Spinal cord (tissue), 10 donors: Measurements from ENCODE around the gene SLC8A1. TPM values are rescaled to one million over a fixed set of nuclear protein-coding genes. Genes with fewer than 3 reads are reported as not detected.

Experiments used
- DNase-seq, 6 donors: peaks; one replicate each; pipeline versions ENCODE4 v3.0.0 to v3.0.0-alpha.2; 2013 to 2015; ENCODE audit warnings: low spot score in 6 of 6, low read depth in 4 of 6
- H3K27ac ChIP-seq: one replicate; pipeline ENCODE4 v1.5.1; 2013; ENCODE audit warnings: low read depth, low read length, control low read depth
- H3K27me3 ChIP-seq: one replicate; pipeline ENCODE4 v1.6.1; 2013; ENCODE audit warnings: low read length; ENCODE audit not compliant: control insufficient read depth, insufficient read depth
- H3K36me3 ChIP-seq: one replicate; pipeline ENCODE4 v1.6.1; 2013; ENCODE audit warnings: low read length; ENCODE audit not compliant: control insufficient read depth, insufficient read depth
- H3K4me1 ChIP-seq: one replicate; pipeline ENCODE4 v1.6.1; 2013; ENCODE audit warnings: low read length; ENCODE audit not compliant: control insufficient read depth, insufficient read depth
- H3K4me3 ChIP-seq: one replicate; pipeline ENCODE4 v1.5.1; 2013; ENCODE audit warnings: low read depth, low read length, control low read depth
- H3K9me3 ChIP-seq: one replicate; pipeline ENCODE4 v1.6.1; 2013; ENCODE audit warnings: low read length; ENCODE audit not compliant: control insufficient read depth, insufficient read depth
- WGBS: methylation state at CpG from one replicate; pipeline ENCODE4 v1.1.5; 2013; ENCODE audit warnings: missing lambda C conversion rate; ENCODE audit not compliant: insufficient coverage; 5-methylcytosine and 5-hydroxymethylcytosine counted together
- long read RNA-seq, 4 donors: transcript quantifications; one replicate each; lab custom pipeline, GENCODE V29; 2026
- polyA plus RNA-seq, 2 donors: library from polyadenylated mRNA; unstranded; fragments of 120-200 nt; gene quantifications; one replicate each; pipeline ENCODE4 v1.2.1, GENCODE V29; 2013; ENCODE audit not compliant: insufficient read length in 2 of 2
- total RNA-seq, 2 donors: library from RNA; depleted of rRNA in 1 of 2; stranded (reverse); fragments of 120-200 nt in 1 of 2; fragments of >200 nt in 1 of 2; gene quantifications; one replicate each; pipeline versions ENCODE4 v1.2.3 to v1.2.4, GENCODE V29; 2013 to 2014
- donor health status: healthy.

SLC8A1 gene
- 100 to 1,000 TPM in 1 of 2 donors, 10 to 100 TPM in 1; 83.2 to 137 TPM for total RNA-seq
- polyA plus RNA-seq, result 10 to 100 TPM; 21.9 to 29.3 TPM
- long read RNA-seq, donor 1, partial matches to known transcripts, result 15 of 15 reads
- long read RNA-seq, donor 1, other reads (novel, unspliced or antisense), result 0 of 15 reads
- long read RNA-seq, donor 2, result 0 reads
- long read RNA-seq, donor 3, result 0 reads
- long read RNA-seq, donor 4, result 0 reads

- Histone ChIP-seq H3K4me3 (peak within 1 kb of the TSS; percentile 81), H3K36me3 (no peaks in the 10 kb centered on the region), H3K9me3 (peaks cover 1% of the 10 kb centered on the region), H3K27me3 (no peaks in the 10 kb centered on the region), H3K4me1 (peaks cover 4% of the 10 kb centered on the region), H3K27ac (peak within 1 kb of the TSS; percentile 94)
- peak in 4 of 6 donors; percentile 31 to 84 (median 50) for DNase-seq
- WGBS, result under 1% methylated on average over 82 of the region's 82 CpGs
Measured at GRCh38 chr2:40451918-40452605, at the start of gene SLC8A1. TSS of gene SLC8A1 (minus strand) at chr2:40452090.

DNA sequence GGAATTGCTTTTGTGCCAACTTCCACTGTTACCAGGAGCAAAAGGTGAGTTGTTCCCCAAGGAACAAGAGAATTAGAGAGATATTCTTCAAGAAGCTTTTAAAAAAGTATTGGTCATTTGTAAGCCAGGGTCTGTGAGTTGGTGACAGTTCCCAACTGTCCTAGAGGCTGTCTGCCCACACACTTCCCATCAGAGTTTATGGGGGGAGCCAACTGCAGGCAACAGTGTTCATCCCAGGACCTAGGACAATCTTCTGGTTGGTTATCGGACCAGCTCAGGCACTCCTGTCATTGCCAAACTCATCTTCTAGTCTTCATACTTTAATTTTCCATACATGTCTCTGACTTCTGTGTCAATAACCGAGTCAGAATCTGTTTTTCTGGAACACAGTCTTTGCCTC is 47.5 kb upstream of the SLC8A1 start:
- WGBS, result 100% methylated on average over 1 of the region's 2 CpGs
- H3K27ac ChIP-seq, result no peak overlapping the region
- no peaks in the 10 kb centered on the region for H3K9me3 ChIP-seq
- DNase-seq, result no peak
- H3K36me3 ChIP-seq, result no peaks in the 10 kb centered on the region
- H3K27me3 ChIP-seq, result no peaks in the 10 kb centered on the region
- H3K4me1 ChIP-seq, result no peaks in the 10 kb centered on the region
- no peak overlapping the region for H3K4me3 ChIP-seq

GRCh38 chr2:40497251-40497859 is 45.5 kb upstream of the SLC8A1 start:
- no peak overlapping the region for H3K4me3 ChIP-seq
- H3K27ac ChIP-seq, result no peak overlapping the region
- no peak for DNase-seq
- H3K4me1 ChIP-seq, result no peaks in the 10 kb centered on the region
- H3K9me3 ChIP-seq, result no peaks in the 10 kb centered on the region
- no peaks in the 10 kb centered on the region for H3K27me3 ChIP-seq
- H3K36me3 ChIP-seq, result no peaks in the 10 kb centered on the region

- H3K27ac ChIP-seq, result no peak overlapping the region
- H3K36me3 ChIP-seq, result no peaks in the 10 kb centered on the region
- no peaks in the 10 kb centered on the region for H3K9me3 ChIP-seq
- no peaks in the 10 kb centered on the region for H3K27me3 ChIP-seq
- no peak for DNase-seq
- no CpG with 5 or more reads among the region's 1 CpG for WGBS
- no peaks in the 10 kb centered on the region for H3K4me1 ChIP-seq
- H3K4me3 ChIP-seq, result no peak overlapping the region
Measured at GRCh38 chr2:40489678-40489960, 37.7 kb upstream of the SLC8A1 start.

DNA sequence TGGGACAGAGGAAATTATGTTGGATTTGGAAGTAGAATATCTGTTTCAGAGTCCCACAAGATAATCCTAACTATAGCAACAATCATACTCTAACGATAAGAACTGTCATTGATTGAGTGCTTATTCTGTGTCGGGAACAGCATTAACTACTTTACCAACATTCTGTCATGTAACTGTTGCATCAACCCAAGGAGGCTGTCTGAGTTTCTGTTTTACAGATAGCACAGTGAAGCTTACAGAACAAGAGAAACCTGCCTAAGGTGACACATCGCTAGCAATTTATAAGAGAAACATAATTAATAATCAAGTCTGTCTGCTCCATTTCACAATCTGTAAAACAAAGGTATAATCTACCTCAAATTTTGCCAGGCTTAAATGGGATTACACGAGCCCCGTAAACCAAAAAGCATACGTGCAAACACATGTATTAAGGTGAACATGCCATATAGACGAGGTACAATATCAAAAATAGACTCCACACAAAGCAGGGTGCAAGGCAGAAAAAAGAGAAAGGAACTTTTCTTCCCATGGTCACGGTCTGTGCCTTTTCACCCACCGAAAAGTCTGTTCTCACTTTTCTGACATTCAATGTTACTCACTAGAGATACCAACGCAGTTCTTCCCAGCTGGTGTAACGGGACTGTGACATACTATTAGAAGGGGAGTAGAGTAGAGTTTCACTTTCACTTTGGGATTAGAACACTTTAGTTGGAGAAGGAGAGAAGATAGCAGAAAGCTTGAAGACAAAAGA is 37.2 kb upstream of the SLC8A1 start:
- Histone ChIP-seq H3K4me1 (no peaks in the 10 kb centered on the region), H3K27me3 (no peaks in the 10 kb centered on the region), H3K9me3 (no peaks in the 10 kb centered on the region), H3K36me3 (no peaks in the 10 kb centered on the region), H3K4me3 (no peak overlapping the region), H3K27ac (no peak overlapping the region)
- no peak for DNase-seq
- 100% methylated on average over 3 of the region's 11 CpGs for WGBS

GRCh38 chr2:40488101-40488601 is 36.3 kb upstream of the SLC8A1 start:
- WGBS, result no CpG with 5 or more reads among the region's 4 CpGs
- no peak overlapping the region for H3K4me3 ChIP-seq
- DNase-seq, result peak in 3 of 6 donors; percentile 18 to 69 (median 49)

GRCh38 chr2:40487602-40488001 is 35.7 kb upstream of the SLC8A1 start:
- peak in 3 of 6 donors; percentile 15 to 51 (median 35) for DNase-seq
- H3K4me1 ChIP-seq, result no peaks in the 10 kb centered on the region
- WGBS, result 50% methylated on average over 1 of the region's 2 CpGs
- no peaks in the 10 kb centered on the region for H3K9me3 ChIP-seq
- H3K27ac ChIP-seq, result peak overlapping the region; percentile 7
- H3K4me3 ChIP-seq, result no peak overlapping the region
- H3K36me3 ChIP-seq, result no peaks in the 10 kb centered on the region
- H3K27me3 ChIP-seq, result no peaks in the 10 kb centered on the region

More at GRCh38 chr2:40488101-40488601, 36.3 kb upstream of the SLC8A1 start:
- Histone ChIP-seq H3K9me3 (no peaks in the 10 kb centered on the region), H3K27ac (peak overlapping the region; percentile 7), H3K27me3 (no peaks in the 10 kb centered on the region), H3K4me1 (no peaks in the 10 kb centered on the region), H3K36me3 (no peaks in the 10 kb centered on the region)

DNA sequence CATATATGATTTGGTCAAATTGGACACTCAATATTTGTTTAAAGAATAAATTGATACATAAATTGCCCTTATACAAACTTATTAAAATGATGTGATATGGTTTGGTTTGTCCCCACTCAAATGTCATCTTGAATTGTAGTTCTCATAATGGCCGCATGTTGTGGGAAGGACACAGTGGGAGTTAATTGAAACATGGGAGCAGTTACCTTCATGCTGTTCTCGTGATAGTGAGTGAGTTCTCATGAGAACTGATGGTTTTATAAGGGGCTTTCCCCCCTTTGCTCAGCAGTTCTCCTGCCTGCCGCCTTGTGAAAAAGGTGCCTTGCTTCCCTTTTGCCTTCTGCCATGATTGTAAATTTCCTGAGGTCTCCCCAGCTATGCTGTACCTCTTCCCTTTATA is 34.0 kb upstream of the SLC8A1 start:
- Histone ChIP-seq H3K4me3 (no peak overlapping the region), H3K27me3 (no peaks in the 10 kb centered on the region), H3K4me1 (no peaks in the 10 kb centered on the region), H3K27ac (no peak overlapping the region), H3K36me3 (no peaks in the 10 kb centered on the region), H3K9me3 (no peaks in the 10 kb centered on the region)
- no peak for DNase-seq
- 42% methylated on average over 2 of the region's 3 CpGs for WGBS

GRCh38 chr2:40485318-40485717 is 33.4 kb upstream of the SLC8A1 start:
- no peak for DNase-seq
- WGBS, result no CpG with 5 or more reads among the region's 2 CpGs
- H3K4me1 ChIP-seq, result no peaks in the 10 kb centered on the region
- H3K27ac ChIP-seq, result no peak overlapping the region
- H3K27me3 ChIP-seq, result no peaks in the 10 kb centered on the region
- no peaks in the 10 kb centered on the region for H3K36me3 ChIP-seq
- H3K9me3 ChIP-seq, result no peaks in the 10 kb centered on the region
- no peak overlapping the region for H3K4me3 ChIP-seq
